Karpas-422 (cell line): Measurements from ENCODE around the gene SLC7A7. TPM values are rescaled to one million over a fixed set of nuclear protein-coding genes. Genes with fewer than 3 reads are reported as not detected.
"Not testable (repeated sequence)": the region's sequence is repeated elsewhere in the genome, so short reads cannot be mapped to it uniquely, and the experiment has no call there.

Experiments used
- DNase-seq: peaks from one replicate; pipeline ENCODE4 v3.0.0-alpha.2; 2015
- H2AFZ ChIP-seq: fragments of 200-600 bp; sonication (generic); 2 replicates; pipeline ENCODE4 v1.6.1; 2014; ENCODE audit warnings: antibody characterized with exemption, low read length, mixed read lengths
- H3K27ac ChIP-seq: fragments of 200-600 bp; sonication (generic); 2 replicates; pipeline ENCODE4 v1.5.1; 2014; ENCODE audit warnings: mild to moderate bottlenecking, low read length, moderate library complexity
- H3K27me3 ChIP-seq: fragments of 200-600 bp; sonication (generic); 2 replicates; pipeline ENCODE4 v1.6.1; 2014; ENCODE audit warnings: low read length, mixed read lengths
- H3K36me3 ChIP-seq: fragments of 200-600 bp; sonication (generic); 2 replicates; pipeline ENCODE4 v1.6.1; 2014; ENCODE audit warnings: low read length, mixed read lengths; ENCODE audit not compliant: insufficient read depth
- H3K4me1 ChIP-seq: fragments of 200-600 bp; sonication (generic); 2 replicates; pipeline ENCODE4 v1.6.1; 2014; ENCODE audit warnings: mild to moderate bottlenecking, low read length, mixed read lengths
- H3K4me2 ChIP-seq: fragments of 200-600 bp; sonication (generic); 2 replicates; pipeline ENCODE4 v1.6.1; 2014; ENCODE audit warnings: low read length, low read depth, mild to moderate bottlenecking; ENCODE audit not compliant: poor library complexity, severe bottlenecking
- H3K4me3 ChIP-seq: fragments of 200-600 bp; sonication (generic); 2 replicates; pipeline ENCODE4 v1.5.1; 2014; ENCODE audit warnings: mild to moderate bottlenecking, antibody characterized with exemption, low read length, mixed read lengths
- H3K79me2 ChIP-seq: fragments of 200-600 bp; sonication (generic); 2 replicates; pipeline ENCODE4 v1.6.1; 2014; ENCODE audit warnings: mild to moderate bottlenecking, low read length, mixed read lengths
- H3K9ac ChIP-seq: fragments of 200-600 bp; sonication (generic); 2 replicates; pipeline ENCODE4 v1.6.0; 2014; ENCODE audit warnings: low read length
- H3K9me2 ChIP-seq: fragments of 200-600 bp; sonication (generic), shearing (Covaris generic); replicated peaks from 2 replicates; pipeline ENCODE4 v1.6.0; 2014; ENCODE audit warnings: mild to moderate bottlenecking, low read length, moderate library complexity; ENCODE audit not compliant: insufficient read depth
- H3K9me3 ChIP-seq: fragments of 300-700, 200-600 bp; sonication (generic); 2 replicates; pipeline ENCODE4 v1.6.1; 2014; ENCODE audit warnings: low read length, mixed read lengths
- H4K20me1 ChIP-seq: fragments of 200-600 bp; sonication (generic); 2 replicates; pipeline ENCODE4 v1.6.1; 2014; ENCODE audit warnings: mild to moderate bottlenecking, antibody characterized with exemption, low read length, low read depth; ENCODE audit not compliant: insufficient read depth
- total RNA-seq: library from RNA; depleted of rRNA; stranded (reverse); fragments of >200 nt; shearing (Covaris generic); gene quantifications from 2 replicates; pipeline ENCODE4 v1.2.3, GENCODE V29; 2014; ENCODE audit warnings: low replicate concordance

Gene SLC7A7
- total RNA-seq, 1 experiment from 2014 or later: 3.5 TPM

DNA sequence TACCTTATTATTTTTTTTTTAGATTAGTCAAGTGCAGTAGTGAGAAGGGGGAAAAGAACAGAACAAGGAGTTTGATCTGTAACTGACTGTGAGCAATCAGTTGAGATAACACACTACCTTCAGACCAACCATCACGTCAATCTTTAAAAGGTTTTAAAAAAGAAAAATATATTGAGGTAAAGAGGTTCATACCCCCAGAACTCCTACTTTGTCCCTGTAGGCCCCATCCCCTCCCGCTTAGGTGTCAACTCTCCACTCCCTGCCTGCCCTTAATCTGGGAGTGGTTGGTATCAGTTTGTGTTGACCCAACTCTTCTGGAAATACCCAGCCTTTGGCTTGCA, 37.3 kb upstream of the SLC7A7 start:
- no peaks in the 10 kb centered on the region for H4K20me1 ChIP-seq
- no peaks in the 10 kb centered on the region for H3K36me3 ChIP-seq
- no peak for DNase-seq
- H3K9me3 ChIP-seq: no peaks in the 10 kb centered on the region
- no peaks in the 10 kb centered on the region for H3K9me2 ChIP-seq
- H3K9ac ChIP-seq: no peak overlapping the region; the same call in 1 of the 2 replicates
- no peaks in the 10 kb centered on the region for H3K27me3 ChIP-seq
- no peak overlapping the region for H3K27ac ChIP-seq
- peak overlapping the region; percentile 89 for H2AFZ ChIP-seq
- H3K4me1 ChIP-seq: peaks cover 3% of the 10 kb centered on the region
- no peak overlapping the region for H3K4me3 ChIP-seq
- H3K79me2 ChIP-seq: no peaks in the 10 kb centered on the region
- H3K4me2 ChIP-seq: peak overlapping the region; percentile 81

DNA sequence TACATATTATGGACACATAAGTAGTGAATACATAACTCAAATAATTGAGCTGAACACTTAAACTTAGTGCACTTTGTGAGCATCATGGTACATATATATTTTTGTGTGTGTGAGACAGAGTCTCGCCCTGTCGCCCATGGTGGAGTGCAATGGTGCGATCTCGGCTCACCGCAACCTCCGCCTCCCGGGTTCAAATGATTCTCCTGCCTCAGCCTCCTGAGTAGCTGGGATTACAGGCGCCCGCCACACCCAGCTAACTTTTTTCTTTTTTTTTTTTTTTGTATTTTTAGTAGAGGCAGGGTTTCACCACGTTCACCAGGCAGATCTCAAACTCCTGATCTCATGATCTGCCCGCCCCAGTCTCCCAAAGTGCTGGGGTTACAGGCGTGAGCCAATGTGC, 36.9 kb upstream of the SLC7A7 start:
- H3K79me2 ChIP-seq, H4K20me1 ChIP-seq, DNase-seq, H3K27ac ChIP-seq, H3K9me2 ChIP-seq, H2AFZ ChIP-seq, H3K9me3 ChIP-seq, H3K4me2 ChIP-seq, H3K9ac ChIP-seq, H3K27me3 ChIP-seq, H3K4me3 ChIP-seq, H3K4me1 ChIP-seq, H3K36me3 ChIP-seq: not testable (repeated sequence)

DNA sequence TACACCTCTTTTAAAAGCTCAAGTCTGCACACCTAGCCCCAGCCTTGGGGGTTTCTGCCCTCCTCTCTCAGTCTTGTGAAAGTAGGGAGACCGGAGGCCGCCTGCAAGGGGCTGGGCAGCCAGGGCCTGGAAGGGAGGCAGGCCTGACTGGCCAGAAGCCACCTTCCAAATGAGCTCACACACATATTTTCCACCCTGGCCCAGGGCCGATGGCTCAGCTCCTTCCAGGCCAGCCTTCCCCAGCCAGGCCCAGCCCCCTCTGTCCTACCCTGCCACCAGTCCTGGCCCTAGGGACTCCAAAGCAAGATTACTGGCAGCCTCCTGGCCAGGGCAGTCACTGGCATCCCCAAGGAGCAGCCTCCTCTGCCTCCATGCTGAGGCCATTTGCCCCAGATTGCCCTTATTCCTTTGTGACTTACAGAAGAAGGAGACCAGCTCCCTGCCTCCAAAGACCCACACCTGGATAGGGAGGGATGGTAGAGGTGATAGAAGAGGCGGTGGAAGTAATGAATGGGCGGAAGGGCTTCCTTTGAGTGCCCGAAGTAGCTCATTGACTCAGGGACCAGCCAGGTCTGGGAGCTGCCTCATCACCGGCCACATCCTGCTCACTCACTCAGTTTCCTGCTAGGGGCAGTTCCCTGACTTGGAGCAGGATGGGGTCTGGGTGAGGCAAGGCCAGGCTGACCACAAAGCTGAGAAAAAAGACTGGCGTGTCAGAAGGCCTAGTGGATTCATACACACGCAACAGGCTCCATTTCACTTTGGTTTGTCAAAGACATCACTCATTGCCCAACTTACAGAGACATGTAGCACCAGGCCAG, 35.9 kb upstream of the SLC7A7 start:
- Histone ChIP-seq H3K4me1 (peaks cover 3% of the 10 kb centered on the region), H3K9me2 (no peaks in the 10 kb centered on the region), H3K27ac (no peak overlapping the region), H2AFZ (no peak overlapping the region), H4K20me1 (no peaks in the 10 kb centered on the region), H3K9ac (no peak overlapping the region), H3K9me3 (no peaks in the 10 kb centered on the region), H3K79me2 (no peaks in the 10 kb centered on the region), H3K4me3 (no peak overlapping the region), H3K27me3 (no peaks in the 10 kb centered on the region), H3K36me3 (no peaks in the 10 kb centered on the region), H3K4me2 (no peak overlapping the region)
- DNase-seq: no peak

DNA sequence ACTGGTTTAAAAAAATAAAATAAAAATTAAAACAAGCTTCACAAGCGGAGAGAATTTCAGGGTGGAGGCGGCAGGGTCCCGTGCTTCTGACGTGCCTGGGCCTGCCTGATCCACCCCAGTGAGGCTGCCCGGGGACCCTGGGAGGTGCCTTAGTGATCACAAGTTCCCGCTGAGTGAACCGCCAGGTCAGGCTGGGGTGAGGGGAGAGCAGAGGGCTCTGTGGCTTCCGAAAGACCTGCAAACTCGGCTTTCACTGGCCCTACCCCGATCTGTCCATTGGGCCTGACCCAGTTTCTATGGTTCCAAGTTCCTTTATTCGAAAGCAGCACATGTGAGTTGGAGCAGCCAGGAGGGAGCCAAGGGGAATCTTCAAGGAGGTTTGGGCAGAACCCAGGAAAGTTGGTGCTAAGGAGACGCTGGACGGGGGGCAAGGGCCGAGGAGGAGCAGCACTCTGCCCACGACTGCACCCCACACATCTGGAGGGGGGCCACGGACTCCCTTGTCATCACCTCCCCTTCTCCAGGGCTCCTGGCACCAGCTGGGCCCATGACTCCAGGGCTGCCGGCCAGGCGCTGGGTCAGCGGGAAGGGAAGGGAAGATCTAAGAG, 34.1 kb upstream of the SLC7A7 start:
- no peak overlapping the region for H3K4me2 ChIP-seq
- no peak overlapping the region for H3K4me3 ChIP-seq
- H3K9me3 ChIP-seq: no peaks in the 10 kb centered on the region
- peaks cover 3% of the 10 kb centered on the region for H3K4me1 ChIP-seq
- H4K20me1 ChIP-seq: no peaks in the 10 kb centered on the region
- H3K36me3 ChIP-seq: no peaks in the 10 kb centered on the region
- no peak for DNase-seq
- H3K27me3 ChIP-seq: no peaks in the 10 kb centered on the region
- H3K79me2 ChIP-seq: no peaks in the 10 kb centered on the region
- no peak overlapping the region for H3K9ac ChIP-seq
- no peak overlapping the region for H2AFZ ChIP-seq
- no peak overlapping the region for H3K27ac ChIP-seq
- H3K9me2 ChIP-seq: no peaks in the 10 kb centered on the region

DNA sequence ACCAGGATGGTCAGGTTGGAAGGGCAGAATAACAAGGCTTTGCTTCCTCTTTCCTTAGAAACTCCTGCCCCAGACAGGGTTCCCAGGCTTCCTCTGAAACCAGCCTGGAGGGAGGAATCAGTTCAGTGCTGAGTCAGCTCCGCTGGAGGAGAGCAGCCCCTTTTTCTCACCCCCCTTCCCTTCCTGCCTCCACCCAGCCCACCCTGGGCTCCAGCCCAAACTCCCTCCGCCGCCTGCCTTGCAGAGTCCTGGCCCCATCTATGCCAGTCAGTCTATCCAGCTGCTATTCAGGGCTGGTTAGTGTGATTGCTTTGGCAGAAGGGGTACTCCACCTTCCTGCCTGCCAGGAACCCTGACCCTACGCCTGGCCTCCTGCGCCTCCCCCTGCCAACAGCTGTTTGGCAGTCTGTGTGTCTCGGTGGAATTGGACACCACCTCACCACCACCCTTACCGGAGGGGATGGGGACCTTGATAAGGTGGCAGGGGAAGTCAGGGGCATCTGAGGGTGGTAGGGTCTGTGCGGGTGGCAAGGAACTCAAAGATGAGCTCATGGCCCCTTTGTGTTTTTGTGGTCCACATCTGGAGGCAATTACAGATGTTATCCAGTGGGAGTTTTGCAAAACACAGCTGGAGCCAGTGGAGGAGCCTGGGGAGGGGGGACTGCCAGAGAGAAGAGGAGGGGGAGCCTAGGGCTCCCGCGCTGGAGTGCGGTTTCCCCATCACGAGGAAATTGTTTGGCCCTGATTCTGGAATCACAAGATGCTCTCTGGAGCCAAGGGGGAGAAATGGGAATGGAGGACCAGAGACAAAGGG, 33.3 kb upstream of the SLC7A7 start:
- Histone ChIP-seq H3K9me3 (no peaks in the 10 kb centered on the region), H3K4me1 (peaks cover 3% of the 10 kb centered on the region), H2AFZ (no peak overlapping the region), H3K4me3 (no peak overlapping the region), H3K27me3 (no peaks in the 10 kb centered on the region), H3K9me2 (no peaks in the 10 kb centered on the region), H3K9ac (no peak overlapping the region), H3K36me3 (no peaks in the 10 kb centered on the region), H3K27ac (no peak overlapping the region), H3K79me2 (no peaks in the 10 kb centered on the region), H3K4me2 (no peak overlapping the region), H4K20me1 (no peaks in the 10 kb centered on the region)
- no peak for DNase-seq

DNA sequence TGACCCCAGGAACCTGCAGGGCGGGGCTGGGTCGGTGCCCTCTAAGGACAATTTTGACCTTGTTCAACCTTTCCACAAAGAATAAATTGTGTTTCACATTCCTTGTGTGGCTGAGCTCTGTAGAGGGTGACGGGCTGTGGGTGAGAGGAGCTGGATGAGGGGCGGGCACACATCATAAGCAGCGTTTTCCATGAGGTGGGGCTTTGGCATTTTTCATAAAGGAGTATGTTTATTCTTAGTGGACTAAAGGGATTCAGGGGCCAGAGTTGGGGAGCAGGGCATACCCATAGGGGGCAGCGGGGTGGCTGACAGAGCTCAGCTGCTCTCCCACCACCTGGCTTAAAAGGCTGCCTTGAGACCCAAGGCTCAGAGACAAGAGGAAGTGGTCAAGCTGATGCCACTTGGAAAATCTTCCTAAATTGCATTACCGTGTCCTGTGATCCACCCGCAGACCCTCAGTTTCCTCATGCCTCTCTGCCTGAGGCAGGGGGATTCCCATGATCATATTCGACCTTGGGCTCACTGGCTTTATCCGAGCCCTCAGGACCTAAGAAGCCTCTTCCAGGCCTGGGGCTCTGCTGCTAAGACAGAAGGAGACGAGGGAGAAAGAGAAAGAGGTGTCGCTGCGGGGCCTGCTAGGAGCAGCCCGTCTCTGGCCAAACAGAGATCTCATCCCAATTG, 32.6 kb upstream of the SLC7A7 start:
- no peak for DNase-seq
- Histone ChIP-seq H3K4me1 (no peaks in the 10 kb centered on the region), H3K4me2 (no peak overlapping the region)

DNA sequence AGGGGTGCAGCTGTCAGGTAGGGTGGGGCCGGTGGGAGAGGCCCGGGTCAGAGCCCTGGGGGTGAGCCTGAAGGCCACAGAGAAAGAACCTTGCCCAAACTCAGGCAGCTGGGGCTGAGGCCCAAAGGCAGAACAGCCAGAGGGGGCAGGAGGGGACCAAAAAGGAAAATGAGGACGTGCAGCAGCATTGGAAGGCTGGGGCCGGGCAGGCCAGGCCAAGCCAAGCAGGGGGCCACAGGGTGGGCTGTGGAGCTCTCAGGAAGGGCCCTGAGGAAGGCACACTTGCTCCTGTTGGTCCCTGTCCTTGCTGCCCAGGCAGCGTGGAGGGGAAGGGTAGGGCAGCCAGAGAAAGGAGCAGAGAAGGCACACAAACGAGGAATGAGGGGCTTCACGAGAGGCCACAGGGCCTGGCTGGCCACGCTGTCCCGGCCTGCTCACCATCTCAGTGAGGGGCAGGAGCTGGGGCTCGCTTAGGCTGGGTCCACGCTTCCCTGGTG, 31.6 kb upstream of the SLC7A7 start:
- DNase-seq: no peak
- Histone ChIP-seq H3K9ac (no peak overlapping the region), H4K20me1 (no peaks in the 10 kb centered on the region), H3K9me3 (no peaks in the 10 kb centered on the region), H2AFZ (no peak overlapping the region), H3K4me2 (no peak overlapping the region), H3K27me3 (no peaks in the 10 kb centered on the region), H3K27ac (no peak overlapping the region), H3K4me3 (no peak overlapping the region), H3K4me1 (no peaks in the 10 kb centered on the region), H3K36me3 (no peaks in the 10 kb centered on the region), H3K79me2 (no peaks in the 10 kb centered on the region), H3K9me2 (no peaks in the 10 kb centered on the region)

More for the DNA sequence above, 32.6 kb upstream of the SLC7A7 start:
- Histone ChIP-seq H3K27ac (no peak overlapping the region), H3K36me3 (no peaks in the 10 kb centered on the region), H4K20me1 (no peaks in the 10 kb centered on the region), H3K9me2 (no peaks in the 10 kb centered on the region), H3K79me2 (no peaks in the 10 kb centered on the region), H3K9ac (no peak overlapping the region), H3K27me3 (no peaks in the 10 kb centered on the region), H3K9me3 (no peaks in the 10 kb centered on the region), H2AFZ (no peak overlapping the region), H3K4me3 (no peak overlapping the region)
